SKM-1 (cell line): Measurements from ENCODE around the gene SCNN1B.

ENCODE experiments used
- DNase-seq: peaks from one replicate; lab custom pipeline; 2025; ENCODE audit not compliant: unreplicated experiment; lab: John Stamatoyannopoulos, UW

The SCNN1B gene

GRCh38 chr16:23401139-23401538 lies 99.0 kb downstream of the SCNN1B start:
- DNase-seq = no peak

- DNase-seq = no peak
Observed at GRCh38 chr16:23402100-23402499, 100.0 kb downstream of the SCNN1B start.

- DNase-seq = no peak
Observed at GRCh38 chr16:23403547-23403946, 101.4 kb downstream of the SCNN1B start.

GRCh38 chr16:23406024-23406423 lies 103.9 kb downstream of the SCNN1B start:
- no peak for DNase-seq

- no peak for DNase-seq
Observed at GRCh38 chr16:23406546-23407240, 104.6 kb downstream of the SCNN1B start.

GRCh38 chr16:23407436-23408127 lies 105.5 kb downstream of the SCNN1B start:
- no peak for DNase-seq

- no peak for DNase-seq
Observed at GRCh38 chr16:23408242-23408822, 106.2 kb downstream of the SCNN1B start.

GRCh38 chr16:23408823-23409298 lies 106.8 kb downstream of the SCNN1B start:
- DNase-seq = no peak

- DNase-seq = no peak
Observed at GRCh38 chr16:23409522-23409921, 107.4 kb downstream of the SCNN1B start.

- no peak for DNase-seq
Observed at GRCh38 chr16:23410176-23410575, 108.1 kb downstream of the SCNN1B start.

GRCh38 chr16:23414731-23415130 lies 112.6 kb downstream of the SCNN1B start:
- DNase-seq = no peak

- no peak for DNase-seq
Observed at GRCh38 chr16:23416816-23417215, 114.7 kb downstream of the SCNN1B start.

GRCh38 chr16:23420011-23420410 lies 117.9 kb downstream of the SCNN1B start:
- DNase-seq = no peak

- no peak for DNase-seq
Observed at GRCh38 chr16:23423496-23424049, 121.5 kb downstream of the SCNN1B start.

GRCh38 chr16:23424292-23424958 lies 122.3 kb downstream of the SCNN1B start:
- no peak for DNase-seq

- no peak for DNase-seq
Observed at GRCh38 chr16:23428351-23428750, 126.2 kb downstream of the SCNN1B start.
